ENCODE data around the gene EML6. TPM values are rescaled to one million over a fixed set of nuclear protein-coding genes. Genes with fewer than 3 reads are reported as not detected.

Gene EML6
- total RNA-seq, 4 donors from 2014 or later, result 2.3 to 15.1 (median 4.1) TPM

GRCh38 chr2:54950811-54951210 is 227.3 kb downstream of the EML6 start:
- Histone ChIP-seq H3K27ac (no peak overlapping the region), H3K4me3 (no peak overlapping the region), H3K4me1 (peaks cover 20% of the 10 kb centered on the region), H3K9me3 (no peaks in the 10 kb centered on the region), H3K36me3 (no peaks in the 10 kb centered on the region), H3K27me3 (no peaks in the 10 kb centered on the region)
- TF ChIP-seq POLR2A (IDR thresholded peaks at IDR 0.05), result no peak
- TF ChIP-seq EP300 (IDR thresholded peaks at IDR 0.05), result no peak
- no peak for TF ChIP-seq POLR2AphosphoS5 (IDR thresholded peaks at IDR 0.05)
- no peak for DNase-seq (ENCODE audit: low spot score in 2 of 2)
- 98% methylated on average over 3 of the region's 3 CpGs for WGBS

DNA sequence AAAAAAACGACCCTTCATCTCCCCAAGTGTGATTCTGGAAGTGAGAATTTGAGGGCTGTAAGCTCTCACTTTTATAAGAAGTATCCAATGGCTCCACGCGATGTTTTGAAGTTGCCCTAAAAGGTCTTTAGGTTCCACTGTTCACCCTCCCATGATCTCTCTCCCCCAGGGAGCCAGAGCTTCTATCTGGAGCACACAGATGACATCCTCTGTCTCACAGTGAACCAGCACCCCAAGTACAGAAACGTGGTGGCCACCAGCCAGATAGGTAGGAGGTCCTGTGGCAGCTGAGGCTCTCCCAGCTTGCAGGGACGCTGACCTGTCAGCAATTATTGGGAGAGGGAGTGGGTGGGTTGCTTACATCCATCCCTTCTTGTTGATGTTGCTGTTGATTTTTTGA is 229.0 kb downstream of the EML6 start:
- no peaks in the 10 kb centered on the region for H3K36me3 ChIP-seq
- H3K9me3 ChIP-seq, result no peaks in the 10 kb centered on the region
- no peak for TF ChIP-seq EP300 (IDR thresholded peaks at IDR 0.05)
- TF ChIP-seq POLR2AphosphoS5 (IDR thresholded peaks at IDR 0.05), result no peak
- no peak for TF ChIP-seq POLR2A (IDR thresholded peaks at IDR 0.05)
- TF ChIP-seq, protein P1, sequence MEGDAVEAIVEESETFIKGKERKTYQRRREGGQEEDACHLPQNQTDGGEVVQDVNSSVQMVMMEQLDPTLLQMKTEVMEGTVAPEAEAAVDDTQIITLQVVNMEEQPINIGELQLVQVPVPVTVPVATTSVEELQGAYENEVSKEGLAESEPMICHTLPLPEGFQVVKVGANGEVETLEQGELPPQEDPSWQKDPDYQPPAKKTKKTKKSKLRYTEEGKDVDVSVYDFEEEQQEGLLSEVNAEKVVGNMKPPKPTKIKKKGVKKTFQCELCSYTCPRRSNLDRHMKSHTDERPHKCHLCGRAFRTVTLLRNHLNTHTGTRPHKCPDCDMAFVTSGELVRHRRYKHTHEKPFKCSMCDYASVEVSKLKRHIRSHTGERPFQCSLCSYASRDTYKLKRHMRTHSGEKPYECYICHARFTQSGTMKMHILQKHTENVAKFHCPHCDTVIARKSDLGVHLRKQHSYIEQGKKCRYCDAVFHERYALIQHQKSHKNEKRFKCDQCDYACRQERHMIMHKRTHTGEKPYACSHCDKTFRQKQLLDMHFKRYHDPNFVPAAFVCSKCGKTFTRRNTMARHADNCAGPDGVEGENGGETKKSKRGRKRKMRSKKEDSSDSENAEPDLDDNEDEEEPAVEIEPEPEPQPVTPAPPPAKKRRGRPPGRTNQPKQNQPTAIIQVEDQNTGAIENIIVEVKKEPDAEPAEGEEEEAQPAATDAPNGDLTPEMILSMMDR (IDR thresholded peaks at IDR 0.05), result no peak
- H3K4me3 ChIP-seq, result no peak overlapping the region
- WGBS, result 80% methylated on average over 5 of the region's 5 CpGs
- DNase-seq (ENCODE audit: low spot score in 2 of 2), result no peak
- H3K27ac ChIP-seq, result no peak overlapping the region
- H3K27me3 ChIP-seq, result no peaks in the 10 kb centered on the region
- peaks cover 7% of the 10 kb centered on the region for H3K4me1 ChIP-seq

- H3K9me3 ChIP-seq, result no peaks in the 10 kb centered on the region
- H3K27ac ChIP-seq, result no peak overlapping the region
- H3K27me3 ChIP-seq, result no peaks in the 10 kb centered on the region
- WGBS, result 67% methylated on average over 9 of the region's 9 CpGs
- H3K4me3 ChIP-seq, result no peak overlapping the region
- DNase-seq (ENCODE audit: low spot score in 2 of 2), result no peak
- H3K4me1 ChIP-seq, result peaks cover 5% of the 10 kb centered on the region
- no peak for TF ChIP-seq EP300 (IDR thresholded peaks at IDR 0.05)
- TF ChIP-seq, protein P1 (IDR thresholded peaks at IDR 0.05), result no peak
- TF ChIP-seq POLR2A (IDR thresholded peaks at IDR 0.05), result no peak
- H3K36me3 ChIP-seq, result no peaks in the 10 kb centered on the region
Measured at GRCh38 chr2:54952978-54953456, 229.6 kb downstream of the EML6 start.

- Histone ChIP-seq H3K4me1 (peaks cover 2% of the 10 kb centered on the region), H3K4me3 (no peak overlapping the region), H3K9me3 (no peaks in the 10 kb centered on the region), H3K27ac (no peak overlapping the region), H3K36me3 (no peaks in the 10 kb centered on the region), H3K27me3 (no peaks in the 10 kb centered on the region)
- DNase-seq (ENCODE audit: low spot score in 2 of 2), result no peak
- 96% methylated on average over 4 of the region's 8 CpGs for WGBS
- TF ChIP-seq POLR2AphosphoS5 (IDR thresholded peaks at IDR 0.05) (no peak), EP300 (IDR thresholded peaks at IDR 0.05) (no peak), POLR2A (IDR thresholded peaks at IDR 0.05) (no peak)
- TF ChIP-seq, protein P1 (IDR thresholded peaks at IDR 0.05), result no peak
Measured at GRCh38 chr2:54954158-54954557, 230.7 kb downstream of the EML6 start.

- DNase-seq (ENCODE audit: low spot score in 2 of 2), result no peak
- Histone ChIP-seq H3K27ac (no peak overlapping the region), H3K4me1 (peaks cover 2% of the 10 kb centered on the region), H3K27me3 (no peaks in the 10 kb centered on the region), H3K4me3 (no peak overlapping the region), H3K36me3 (no peaks in the 10 kb centered on the region), H3K9me3 (no peaks in the 10 kb centered on the region)
- WGBS, result 91% methylated on average over 3 of the region's 3 CpGs
- TF ChIP-seq, protein P1 (IDR thresholded peaks at IDR 0.05), result no peak
- TF ChIP-seq EP300 (IDR thresholded peaks at IDR 0.05) (no peak), POLR2AphosphoS5 (IDR thresholded peaks at IDR 0.05) (no peak), POLR2A (IDR thresholded peaks at IDR 0.05) (no peak)
Measured at GRCh38 chr2:54954705-54955357, 231.4 kb downstream of the EML6 start.
